ENCODE data around the gene SREBF1. TPM values are rescaled to one million over a fixed set of nuclear protein-coding genes. Genes with fewer than 3 reads are reported as not detected.
"Not testable (repeated sequence)": the region's sequence is repeated elsewhere in the genome, so short reads cannot be mapped to it uniquely, and the experiment has no call there.

The SREBF1 gene
- total RNA-seq, 1 donor from 2014 or later = 34.3 TPM

GRCh38 chr17:17812211-17813054 is 24.4 kb downstream of the SREBF1 start:
- no peak for DNase-seq (ENCODE audit: low read depth, low spot score)

- no peak for DNase-seq (ENCODE audit: low read depth, low spot score)
Observed at GRCh38 chr17:17811381-17812210, 25.2 kb downstream of the SREBF1 start.

- no peak for DNase-seq (ENCODE audit: low read depth, low spot score)
Observed at GRCh38 chr17:17810895-17811248, 25.9 kb downstream of the SREBF1 start.

- DNase-seq (ENCODE audit: low read depth, low spot score) = no peak
Observed at GRCh38 chr17:17810084-17810894, 26.5 kb downstream of the SREBF1 start.

GRCh38 chr17:17809531-17810083 is 27.2 kb downstream of the SREBF1 start:
- no peak for DNase-seq (ENCODE audit: low read depth, low spot score)

GRCh38 chr17:17808706-17809432 is 27.9 kb downstream of the SREBF1 start:
- DNase-seq (ENCODE audit: low read depth, low spot score) = no peak

- not testable (repeated sequence) for DNase-seq (ENCODE audit: low read depth, low spot score)
Observed at GRCh38 chr17:17808200-17808599, 28.6 kb downstream of the SREBF1 start.

GRCh38 chr17:17807440-17807839 is 29.3 kb downstream of the SREBF1 start:
- DNase-seq (ENCODE audit: low read depth, low spot score) = no peak

- no peak for DNase-seq (ENCODE audit: low read depth, low spot score)
Observed at GRCh38 chr17:17806611-17807274, 30.0 kb downstream of the SREBF1 start.

GRCh38 chr17:17806035-17806434 is 30.8 kb downstream of the SREBF1 start:
- no peak for DNase-seq (ENCODE audit: low read depth, low spot score)

- DNase-seq (ENCODE audit: low read depth, low spot score) = no peak
Observed at GRCh38 chr17:17805575-17805974, 31.2 kb downstream of the SREBF1 start.

- no peak for DNase-seq (ENCODE audit: low read depth, low spot score)
Observed at GRCh38 chr17:17804007-17804406, 32.8 kb downstream of the SREBF1 start.

- DNase-seq (ENCODE audit: low read depth, low spot score) = no peak
Observed at GRCh38 chr17:17801800-17802481, 34.8 kb downstream of the SREBF1 start.

- DNase-seq (ENCODE audit: low read depth, low spot score) = no peak
Observed at GRCh38 chr17:17800504-17801021, 36.2 kb downstream of the SREBF1 start.

GRCh38 chr17:17798573-17799255 is 38.1 kb downstream of the SREBF1 start:
- DNase-seq (ENCODE audit: low read depth, low spot score) = no peak

- no peak for DNase-seq (ENCODE audit: low read depth, low spot score)
Observed at GRCh38 chr17:17798010-17798556, 38.7 kb downstream of the SREBF1 start.

GRCh38 chr17:17797119-17797809 is 39.5 kb downstream of the SREBF1 start:
- DNase-seq (ENCODE audit: low read depth, low spot score) = no peak

- DNase-seq (ENCODE audit: low read depth, low spot score) = no peak
Observed at GRCh38 chr17:17796787-17797061, 40.1 kb downstream of the SREBF1 start.
